ENCODE measurements around the gene BFSP1. TPM values are rescaled to one million over a fixed set of nuclear protein-coding genes. Genes with fewer than 3 reads are reported as not detected.

BFSP1 gene
- total RNA-seq, 1 experiment from 2014 or later = 6.1 TPM

- POLR2A ChIA-PET (ENCODE audit: low non-redundant PET) = no interaction called here
- TF ChIP-seq, protein P1, sequence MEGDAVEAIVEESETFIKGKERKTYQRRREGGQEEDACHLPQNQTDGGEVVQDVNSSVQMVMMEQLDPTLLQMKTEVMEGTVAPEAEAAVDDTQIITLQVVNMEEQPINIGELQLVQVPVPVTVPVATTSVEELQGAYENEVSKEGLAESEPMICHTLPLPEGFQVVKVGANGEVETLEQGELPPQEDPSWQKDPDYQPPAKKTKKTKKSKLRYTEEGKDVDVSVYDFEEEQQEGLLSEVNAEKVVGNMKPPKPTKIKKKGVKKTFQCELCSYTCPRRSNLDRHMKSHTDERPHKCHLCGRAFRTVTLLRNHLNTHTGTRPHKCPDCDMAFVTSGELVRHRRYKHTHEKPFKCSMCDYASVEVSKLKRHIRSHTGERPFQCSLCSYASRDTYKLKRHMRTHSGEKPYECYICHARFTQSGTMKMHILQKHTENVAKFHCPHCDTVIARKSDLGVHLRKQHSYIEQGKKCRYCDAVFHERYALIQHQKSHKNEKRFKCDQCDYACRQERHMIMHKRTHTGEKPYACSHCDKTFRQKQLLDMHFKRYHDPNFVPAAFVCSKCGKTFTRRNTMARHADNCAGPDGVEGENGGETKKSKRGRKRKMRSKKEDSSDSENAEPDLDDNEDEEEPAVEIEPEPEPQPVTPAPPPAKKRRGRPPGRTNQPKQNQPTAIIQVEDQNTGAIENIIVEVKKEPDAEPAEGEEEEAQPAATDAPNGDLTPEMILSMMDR (conservative IDR thresholded peaks at IDR 0.05; ENCODE audit: low read depth, low read length) = no peak
- no peak for TF ChIP-seq EZH2 (IDR thresholded peaks at IDR 0.05; ENCODE audit: borderline replicate concordance, low read depth, low read length, poor library complexity, severe bottlenecking)
- Histone ChIP-seq H3K9me3 (ENCODE audit: low read depth, low read length, poor library complexity, severe bottlenecking) (no peaks in the 10 kb centered on the region), H3K36me3 (ENCODE audit: insufficient read depth, low read length, poor library complexity, severe bottlenecking) (peaks cover 17% of the 10 kb centered on the region), H3K27me3 (replicated peaks; ENCODE audit: insufficient read depth, low read depth, low read length, poor library complexity) (no peaks in the 10 kb centered on the region), H3K27ac (ENCODE audit: low read depth, low read length, poor library complexity, severe bottlenecking) (no peak overlapping the region), H3K4me1 (ENCODE audit: insufficient read depth, low read length, poor library complexity, severe bottlenecking) (no peaks in the 10 kb centered on the region), H3K4me3 (ENCODE audit: low read depth, low read length, poor library complexity, severe bottlenecking) (no peak overlapping the region)
- no peak for DNase-seq (ENCODE audit: low spot score)
- CTCF ChIA-PET = no interaction called here
- no TSS peak for BruUV-seq (replicated peaks)
- intact Hi-C loops (cut with micrococcal nuclease; ENCODE audit: unreplicated experiment) = no loop called here
These were observed 64.0 kb downstream of the BFSP1 start for GRCh38 chr20:17467120-17467655.

DNA sequence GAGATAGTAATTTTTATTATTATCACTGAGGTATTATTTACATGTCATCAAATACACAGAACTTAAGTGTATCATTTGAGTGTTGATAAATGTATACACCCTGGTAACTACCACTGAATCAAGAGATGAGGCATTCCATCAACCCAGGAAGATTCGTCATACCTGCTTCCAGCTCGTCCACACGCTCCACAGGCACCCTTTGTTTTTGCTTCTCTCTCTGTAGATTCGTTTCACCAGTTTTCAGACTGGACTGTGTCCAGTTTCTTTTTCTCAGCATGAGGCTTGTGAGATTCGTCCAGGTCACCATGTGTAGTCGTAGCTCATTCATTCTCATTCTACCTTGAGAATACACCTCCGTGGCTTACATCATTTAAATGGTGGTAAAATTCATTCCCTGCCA, 64.5 kb downstream of the BFSP1 start:
- intact Hi-C loops (cut with micrococcal nuclease; ENCODE audit: unreplicated experiment) = no loop called here
- H3K36me3 ChIP-seq (ENCODE audit: insufficient read depth, low read length, poor library complexity, severe bottlenecking) = peaks cover 17% of the 10 kb centered on the region
- POLR2A ChIA-PET (ENCODE audit: low non-redundant PET) = no interaction called here
- BruUV-seq (replicated peaks) = no TSS peak
- no peak overlapping the region for H3K4me3 ChIP-seq (ENCODE audit: low read depth, low read length, poor library complexity, severe bottlenecking)
- DNase-seq (ENCODE audit: low spot score) = no peak
- CTCF ChIA-PET = no interaction called here
- no peaks in the 10 kb centered on the region for H3K4me1 ChIP-seq (ENCODE audit: insufficient read depth, low read length, poor library complexity, severe bottlenecking)
- no peak overlapping the region for H3K27ac ChIP-seq (ENCODE audit: low read depth, low read length, poor library complexity, severe bottlenecking)
- TF ChIP-seq, protein P1 (conservative IDR thresholded peaks at IDR 0.05; ENCODE audit: low read depth, low read length) = no peak
- no peak for TF ChIP-seq EZH2 (IDR thresholded peaks at IDR 0.05; ENCODE audit: borderline replicate concordance, low read depth, low read length, poor library complexity, severe bottlenecking)
- no peaks in the 10 kb centered on the region for H3K9me3 ChIP-seq (ENCODE audit: low read depth, low read length, poor library complexity, severe bottlenecking)
- no peaks in the 10 kb centered on the region for H3K27me3 ChIP-seq (replicated peaks; ENCODE audit: insufficient read depth, low read depth, low read length, poor library complexity)

GRCh38 chr20:17465236-17465635, 65.9 kb downstream of the BFSP1 start:
- intact Hi-C loops (cut with micrococcal nuclease; ENCODE audit: unreplicated experiment) = no loop called here
- no TSS peak for BruUV-seq (replicated peaks)
- no peaks in the 10 kb centered on the region for H3K27me3 ChIP-seq (replicated peaks; ENCODE audit: insufficient read depth, low read depth, low read length, poor library complexity)
- ChIA-PET CTCF (no interaction called here), POLR2A (ENCODE audit: low non-redundant PET) (no interaction called here)
- no peaks in the 10 kb centered on the region for H3K9me3 ChIP-seq (ENCODE audit: low read depth, low read length, poor library complexity, severe bottlenecking)
- H3K4me1 ChIP-seq (ENCODE audit: insufficient read depth, low read length, poor library complexity, severe bottlenecking) = no peaks in the 10 kb centered on the region
- no peak overlapping the region for H3K27ac ChIP-seq (ENCODE audit: low read depth, low read length, poor library complexity, severe bottlenecking)
- peaks cover 17% of the 10 kb centered on the region for H3K36me3 ChIP-seq (ENCODE audit: insufficient read depth, low read length, poor library complexity, severe bottlenecking)
- no peak overlapping the region for H3K4me3 ChIP-seq (ENCODE audit: low read depth, low read length, poor library complexity, severe bottlenecking)
- TF ChIP-seq, protein P1 (conservative IDR thresholded peaks at IDR 0.05; ENCODE audit: low read depth, low read length) = no peak
- no peak for TF ChIP-seq EZH2 (IDR thresholded peaks at IDR 0.05; ENCODE audit: borderline replicate concordance, low read depth, low read length, poor library complexity, severe bottlenecking)
- DNase-seq (ENCODE audit: low spot score) = no peak

Measured in A673 (cell line).